Suprapubic skin (tissue), 4 donors: ENCODE results near the gene LILRB1. TPM values are rescaled to one million over a fixed set of nuclear protein-coding genes. Genes with fewer than 3 reads are reported as not detected.

Experiments used
- DNase-seq, 2 donors: peaks; one replicate each; pipeline ENCODE4 v3.0.0-alpha.2; 2019; ENCODE audit warnings: low spot score in 2 of 2
- H3K27ac ChIP-seq: fragments of 200-600 bp; sonication (generic); one replicate; pipeline ENCODE4 v1.5.1; 2019
- H3K27me3 ChIP-seq: fragments of 200-600 bp; sonication (generic); one replicate; pipeline ENCODE4 v1.5.1; 2019
- H3K36me3 ChIP-seq: fragments of 200-600 bp; sonication (generic); one replicate; pipeline ENCODE4 v1.5.1; 2019
- H3K4me1 ChIP-seq: fragments of 200-600 bp; sonication (generic); one replicate; pipeline ENCODE4 v1.5.1; 2019
- H3K4me3 ChIP-seq: fragments of 200-600 bp; sonication (generic); one replicate; pipeline ENCODE4 v1.5.1; 2019; ENCODE audit warnings: mild to moderate bottlenecking
- H3K9me3 ChIP-seq: fragments of 200-600 bp; sonication (generic); one replicate; pipeline ENCODE4 v1.5.1; 2019
- EP300 ChIP-seq: sonication (generic); formaldehyde crosslinking; IDR thresholded peaks from one replicate; pipeline ENCODE4 v1.6.1; 2017; ENCODE audit warnings: antibody characterized with exemption
- POLR2A ChIP-seq, 2 donors: fragments of 450-650 bp; IDR thresholded peaks; one replicate each; pipeline ENCODE4 v1.6.1; 2017; ENCODE audit warnings: antibody characterized with exemption in 2 of 2, mild to moderate bottlenecking in 2 of 2, moderate library complexity in 2 of 2
- POLR2AphosphoS5 ChIP-seq, 3 donors: sonication (generic); formaldehyde crosslinking; IDR thresholded peaks; one replicate each; pipeline ENCODE4 v1.6.1; 2017; ENCODE audit warnings: antibody characterized with exemption in 3 of 3
- WGBS: methylation state at CpG from one replicate; pipeline ENCODE4 v1.1.5; 2018; 5-methylcytosine and 5-hydroxymethylcytosine counted together
- total RNA-seq, 4 donors: library from RNA; depleted of rRNA; stranded (reverse); fragments of >200 nt; gene quantifications; one replicate each; pipeline ENCODE4 v1.1.0, GENCODE V29; 2016
- TF ChIP-seq, protein P1 (sequence below), 2 donors: fragments of 200-600 bp in 1 of 2; fragments of 450-650 bp in 1 of 2; sonication (generic) in 1 of 2; IDR thresholded peaks; one replicate each; pipeline ENCODE4 v1.5.1; 2016 to 2019; ENCODE audit warnings: antibody characterized with exemption in 2 of 2, mild to moderate bottlenecking in 1 of 2, moderate library complexity in 1 of 2

LILRB1 gene
- total RNA-seq, 4 donors from 2014 or later: not detected

DNA sequence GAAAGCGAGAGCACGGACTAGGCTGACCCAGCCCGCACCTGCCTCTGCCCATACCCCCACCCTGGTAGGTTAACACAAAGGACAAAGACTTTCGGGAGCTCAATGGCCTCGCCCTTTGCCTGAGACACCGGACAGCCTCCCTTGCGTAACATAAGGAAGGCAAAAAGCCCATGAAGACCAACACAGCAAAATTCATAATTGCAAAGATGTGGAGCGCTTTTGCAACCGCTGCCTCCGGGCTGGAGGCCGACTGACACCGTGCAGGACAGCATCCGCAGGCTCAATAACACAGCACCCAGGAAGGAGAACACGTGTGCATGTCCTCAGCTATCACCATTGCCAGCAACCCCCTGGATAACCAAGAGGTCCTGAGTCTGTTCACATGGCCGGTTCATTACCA lies 21.5 kb upstream of the LILRB1 start:
- TF ChIP-seq POLR2AphosphoS5 (IDR thresholded peaks at IDR 0.05) (no peak), EP300 (no peak), POLR2A (IDR thresholded peaks at IDR 0.05) (no peak)
- TF ChIP-seq, protein P1, sequence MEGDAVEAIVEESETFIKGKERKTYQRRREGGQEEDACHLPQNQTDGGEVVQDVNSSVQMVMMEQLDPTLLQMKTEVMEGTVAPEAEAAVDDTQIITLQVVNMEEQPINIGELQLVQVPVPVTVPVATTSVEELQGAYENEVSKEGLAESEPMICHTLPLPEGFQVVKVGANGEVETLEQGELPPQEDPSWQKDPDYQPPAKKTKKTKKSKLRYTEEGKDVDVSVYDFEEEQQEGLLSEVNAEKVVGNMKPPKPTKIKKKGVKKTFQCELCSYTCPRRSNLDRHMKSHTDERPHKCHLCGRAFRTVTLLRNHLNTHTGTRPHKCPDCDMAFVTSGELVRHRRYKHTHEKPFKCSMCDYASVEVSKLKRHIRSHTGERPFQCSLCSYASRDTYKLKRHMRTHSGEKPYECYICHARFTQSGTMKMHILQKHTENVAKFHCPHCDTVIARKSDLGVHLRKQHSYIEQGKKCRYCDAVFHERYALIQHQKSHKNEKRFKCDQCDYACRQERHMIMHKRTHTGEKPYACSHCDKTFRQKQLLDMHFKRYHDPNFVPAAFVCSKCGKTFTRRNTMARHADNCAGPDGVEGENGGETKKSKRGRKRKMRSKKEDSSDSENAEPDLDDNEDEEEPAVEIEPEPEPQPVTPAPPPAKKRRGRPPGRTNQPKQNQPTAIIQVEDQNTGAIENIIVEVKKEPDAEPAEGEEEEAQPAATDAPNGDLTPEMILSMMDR (IDR thresholded peaks at IDR 0.05): no peak
- Histone ChIP-seq H3K9me3 (peaks cover 28% of the 10 kb centered on the region), H3K4me3 (no peak overlapping the region), H3K4me1 (no peaks in the 10 kb centered on the region), H3K36me3 (no peaks in the 10 kb centered on the region), H3K27ac (no peak overlapping the region), H3K27me3 (peaks cover 7% of the 10 kb centered on the region)
- WGBS: 94% methylated on average over 14 of the region's 15 CpGs
- no peak for DNase-seq

DNA sequence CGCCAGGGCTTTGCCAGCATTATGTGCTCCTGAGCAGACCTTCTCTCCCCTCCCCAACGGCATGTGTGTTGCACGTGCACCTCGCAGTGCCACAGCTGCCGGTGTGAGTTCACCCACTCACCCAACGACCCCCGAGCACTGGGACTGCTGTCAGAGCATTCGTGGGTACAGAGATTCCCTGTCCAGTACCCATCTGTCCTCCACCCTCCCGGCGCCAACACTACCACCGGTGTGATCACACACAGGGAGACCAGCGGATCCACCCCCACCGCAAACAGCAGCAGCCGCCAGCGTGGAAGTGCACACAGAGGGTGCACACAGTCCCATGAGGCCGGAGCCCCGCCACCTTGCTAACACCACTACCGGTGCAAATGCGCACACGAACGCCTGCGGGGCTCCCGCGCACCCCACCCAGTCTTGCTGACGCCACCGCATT lies 20.9 kb upstream of the LILRB1 start:
- Histone ChIP-seq H3K4me1 (no peaks in the 10 kb centered on the region), H3K27ac (no peak overlapping the region), H3K4me3 (no peak overlapping the region), H3K36me3 (no peaks in the 10 kb centered on the region), H3K9me3 (peaks cover 28% of the 10 kb centered on the region), H3K27me3 (peaks cover 7% of the 10 kb centered on the region)
- no peak for DNase-seq
- 91% methylated on average over 26 of the region's 26 CpGs for WGBS
- TF ChIP-seq, protein P1 (IDR thresholded peaks at IDR 0.05): no peak
- TF ChIP-seq POLR2A (IDR thresholded peaks at IDR 0.05) (no peak), POLR2AphosphoS5 (IDR thresholded peaks at IDR 0.05) (no peak), EP300 (no peak)

DNA sequence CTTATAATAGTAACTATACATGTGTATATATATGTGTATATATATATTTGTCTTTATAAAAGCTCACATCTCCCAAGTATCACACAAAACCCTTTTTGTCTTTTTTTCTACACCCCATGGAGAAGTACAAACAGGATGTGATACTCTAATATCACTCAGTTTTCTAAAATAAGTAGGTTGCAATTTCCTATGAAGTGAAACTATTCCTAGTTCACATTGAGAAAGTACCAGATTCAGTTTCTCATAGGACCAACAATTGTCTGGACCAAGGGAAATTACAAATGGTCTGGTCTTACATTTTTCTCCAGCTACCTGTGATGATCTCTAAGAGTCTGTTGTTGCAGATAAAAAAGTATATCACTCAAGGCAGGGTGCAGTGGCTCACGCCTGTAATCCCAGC lies 17.9 kb upstream of the LILRB1 start:
- Histone ChIP-seq H3K36me3 (no peaks in the 10 kb centered on the region), H3K4me1 (no peaks in the 10 kb centered on the region)
- 83% methylated on average over 1 of the region's 1 CpG for WGBS

DNA sequence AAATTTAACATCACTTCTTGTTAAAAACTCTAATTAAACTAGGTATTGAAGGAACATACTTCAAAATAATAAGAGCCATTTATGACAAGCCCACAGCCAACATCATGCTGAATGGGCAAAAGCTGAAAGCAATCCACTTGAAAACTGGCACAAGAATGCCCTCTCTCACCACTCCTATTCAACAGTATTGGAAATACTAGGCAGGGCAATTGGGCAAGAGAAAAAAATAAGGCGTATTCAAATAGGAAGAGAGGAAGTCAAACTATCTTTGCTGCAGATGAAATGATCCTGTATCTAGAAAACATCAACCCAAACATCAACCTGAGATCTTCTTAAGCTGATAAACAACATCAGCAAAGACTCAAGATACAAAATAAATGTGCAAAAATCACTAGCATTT lies 15.6 kb upstream of the LILRB1 start:
- Histone ChIP-seq H3K4me1 (no peaks in the 10 kb centered on the region), H3K9me3 (peaks cover 13% of the 10 kb centered on the region), H3K27ac (no peak overlapping the region), H3K4me3 (no peak overlapping the region), H3K36me3 (no peaks in the 10 kb centered on the region), H3K27me3 (no peaks in the 10 kb centered on the region)
- TF ChIP-seq POLR2AphosphoS5 (IDR thresholded peaks at IDR 0.05) (no peak), EP300 (no peak), POLR2A (IDR thresholded peaks at IDR 0.05) (no peak)
- TF ChIP-seq, protein P1 (IDR thresholded peaks at IDR 0.05): no peak
- 78% methylated on average over 1 of the region's 1 CpG for WGBS
- no peak for DNase-seq

More for the DNA sequence above, 17.9 kb upstream of the LILRB1 start:
- no peak for TF ChIP-seq EP300
- TF ChIP-seq, protein P1 (IDR thresholded peaks at IDR 0.05): no peak
- no peak for TF ChIP-seq POLR2A (IDR thresholded peaks at IDR 0.05)
- no peak for TF ChIP-seq POLR2AphosphoS5 (IDR thresholded peaks at IDR 0.05)
- Histone ChIP-seq H3K9me3 (peaks cover 16% of the 10 kb centered on the region), H3K27me3 (no peaks in the 10 kb centered on the region), H3K27ac (no peak overlapping the region), H3K4me3 (no peak overlapping the region)
- DNase-seq: no peak

DNA sequence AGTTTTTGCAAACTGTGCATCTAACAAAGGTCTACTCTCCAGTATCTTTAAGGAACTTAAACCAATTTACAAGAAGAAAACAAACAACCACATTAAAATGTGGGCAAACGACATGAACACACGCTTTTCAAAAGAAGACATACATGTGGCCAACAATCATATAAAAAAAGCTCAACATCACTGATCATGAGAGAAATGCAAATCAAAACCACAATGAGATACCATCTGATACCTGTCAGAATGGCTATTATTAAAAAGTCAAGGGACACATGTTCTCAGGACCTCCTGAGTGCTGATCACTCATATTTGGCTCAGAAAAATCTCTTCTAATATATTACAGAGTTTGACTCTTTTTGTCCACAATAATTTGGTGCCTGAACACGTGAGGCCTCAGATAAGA lies 14.2 kb upstream of the LILRB1 start:
- no peaks in the 10 kb centered on the region for H3K27me3 ChIP-seq
- H3K4me1 ChIP-seq: no peaks in the 10 kb centered on the region
- DNase-seq: no peak
- H3K36me3 ChIP-seq: no peaks in the 10 kb centered on the region
- no peak overlapping the region for H3K4me3 ChIP-seq
- TF ChIP-seq, protein P1 (IDR thresholded peaks at IDR 0.05): no peak
- no peak for TF ChIP-seq POLR2AphosphoS5 (IDR thresholded peaks at IDR 0.05)
- TF ChIP-seq POLR2A (IDR thresholded peaks at IDR 0.05): no peak
- TF ChIP-seq EP300: no peak
- no peak overlapping the region for H3K27ac ChIP-seq
- H3K9me3 ChIP-seq: peaks cover 7% of the 10 kb centered on the region
- 65% methylated on average over 3 of the region's 3 CpGs for WGBS
